Measurements from ENCODE around the gene MYOM1.

Gene MYOM1

GRCh38 chr18:3255611-3256165, 35.9 kb upstream of the MYOM1 start:
- Histone ChIP-seq H3K9ac (no peak overlapping the region), H3K27me3 (ENCODE audit: insufficient read depth, low read depth) (no peaks in the 10 kb centered on the region), H3K4me2 (peak overlapping the region; percentile 74; the same call in 1 of the 2 replicates), H2AFZ (ENCODE audit: low read depth) (no peak overlapping the region), H3K79me2 (ENCODE audit: insufficient read depth, low read depth) (peaks cover 15% of the 10 kb centered on the region), H3K4me3 (IDR thresholded peaks at IDR 0.05; ENCODE audit: insufficient read depth, low read depth, low read length) (no peak overlapping the region), H3K27ac (0 out of 2 replicates have a peak overlapping the region, but pooled peaks have one; percentile 57), H4K20me1 (ENCODE audit: insufficient read depth) (no peaks in the 10 kb centered on the region), H3K4me1 (ENCODE audit: low read depth, poor library complexity, severe bottlenecking) (peaks cover 60% of the 10 kb centered on the region), H3K36me3 (ENCODE audit: insufficient read depth) (no peaks in the 10 kb centered on the region; the same call in 1 of the 2 replicates)
- TF ChIP-seq CTCF (conservative IDR thresholded peaks at IDR 0.05; ENCODE audit: low read depth, low read length): no peak

GRCh38 chr18:3254725-3255124, 35.0 kb upstream of the MYOM1 start:
- Histone ChIP-seq H3K4me2 (no peak overlapping the region), H3K4me1 (ENCODE audit: low read depth, poor library complexity, severe bottlenecking) (peaks cover 63% of the 10 kb centered on the region)
- TF ChIP-seq CTCF (conservative IDR thresholded peaks at IDR 0.05; ENCODE audit: low read depth, low read length): no peak

GRCh38 chr18:3252843-3253242, 33.1 kb upstream of the MYOM1 start:
- Histone ChIP-seq H4K20me1 (ENCODE audit: insufficient read depth) (0 out of 2 replicates have a peak, but pooled peaks cover 5% of the 10 kb centered on the region), H3K79me2 (ENCODE audit: insufficient read depth, low read depth) (peaks cover 42% of the 10 kb centered on the region), H3K27ac (no peak overlapping the region), H2AFZ (ENCODE audit: low read depth) (no peak overlapping the region), H3K27me3 (ENCODE audit: insufficient read depth, low read depth) (no peaks in the 10 kb centered on the region), H3K36me3 (ENCODE audit: insufficient read depth) (no peaks in the 10 kb centered on the region; the same call in 1 of the 2 replicates), H3K4me2 (no peak overlapping the region), H3K4me3 (IDR thresholded peaks at IDR 0.05; ENCODE audit: insufficient read depth, low read depth, low read length) (no peak overlapping the region), H3K9ac (no peak overlapping the region), H3K4me1 (ENCODE audit: low read depth, poor library complexity, severe bottlenecking) (peaks cover 71% of the 10 kb centered on the region)
- no peak for TF ChIP-seq CTCF (conservative IDR thresholded peaks at IDR 0.05; ENCODE audit: low read depth, low read length)

More at GRCh38 chr18:3254725-3255124, 35.0 kb upstream of the MYOM1 start:
- no peaks in the 10 kb centered on the region for H3K27me3 ChIP-seq (ENCODE audit: insufficient read depth, low read depth)
- no peak overlapping the region for H3K27ac ChIP-seq
- H3K79me2 ChIP-seq (ENCODE audit: insufficient read depth, low read depth): peaks cover 24% of the 10 kb centered on the region
- no peaks in the 10 kb centered on the region for H4K20me1 ChIP-seq (ENCODE audit: insufficient read depth)
- H3K9ac ChIP-seq: no peak overlapping the region
- no peak overlapping the region for H2AFZ ChIP-seq (ENCODE audit: low read depth)
- H3K36me3 ChIP-seq (ENCODE audit: insufficient read depth): no peaks in the 10 kb centered on the region; the same call in 1 of the 2 replicates
- H3K4me3 ChIP-seq (IDR thresholded peaks at IDR 0.05; ENCODE audit: insufficient read depth, low read depth, low read length): no peak overlapping the region

- Histone ChIP-seq H3K4me2 (no peak overlapping the region), H3K9ac (no peak overlapping the region), H3K27ac (no peak overlapping the region), H3K79me2 (ENCODE audit: insufficient read depth, low read depth) (peaks cover 42% of the 10 kb centered on the region), H4K20me1 (ENCODE audit: insufficient read depth) (0 out of 2 replicates have a peak, but pooled peaks cover 5% of the 10 kb centered on the region), H3K27me3 (ENCODE audit: insufficient read depth, low read depth) (no peaks in the 10 kb centered on the region), H3K4me3 (IDR thresholded peaks at IDR 0.05; ENCODE audit: insufficient read depth, low read depth, low read length) (no peak overlapping the region), H3K4me1 (ENCODE audit: low read depth, poor library complexity, severe bottlenecking) (peaks cover 62% of the 10 kb centered on the region), H3K36me3 (ENCODE audit: insufficient read depth) (no peaks in the 10 kb centered on the region; the same call in 1 of the 2 replicates), H2AFZ (ENCODE audit: low read depth) (no peak overlapping the region)
- no peak for TF ChIP-seq CTCF (conservative IDR thresholded peaks at IDR 0.05; ENCODE audit: low read depth, low read length)
Observed at GRCh38 chr18:3251963-3252277, 32.2 kb upstream of the MYOM1 start.

All from KMS-11 (cell line).